NB4 (cell line): ENCODE measurements around the gene DCD.

ENCODE experiments used
- DNase-seq: peaks from one replicate; pipeline ENCODE4 v3.0.0; 2010; ENCODE audit warnings: low read depth
- H3K4me3 ChIP-seq: one replicate; pipeline ENCODE4 v1.5.1; 2011; ENCODE audit warnings: mild to moderate bottlenecking, low read depth, low read length, moderate library complexity
- CTCF ChIP-seq: IDR thresholded peaks from one replicate; pipeline ENCODE4 v1.5.1; 2012; ENCODE audit warnings: low read depth, low read length
- MAX ChIP-seq: IDR thresholded peaks from 2 replicates; pipeline ENCODE4 v1.6.1; 2011; ENCODE audit warnings: low read depth, low read length
- MYC ChIP-seq: IDR thresholded peaks from 2 replicates; pipeline ENCODE4 v1.6.1; 2011; ENCODE audit warnings: low read depth, low read length
- POLR2A ChIP-seq: IDR thresholded peaks from 2 replicates; pipeline ENCODE4 v1.6.1; 2011; ENCODE audit warnings: mild to moderate bottlenecking; ENCODE audit not compliant: insufficient read length; ENCODE audit errors: extremely low read depth

The DCD gene

GRCh38 chr12:54622463-54623183 is 25.5 kb downstream of the DCD start:
- DNase-seq = peak; percentile 24

GRCh38 chr12:54616933-54617680 is 31.1 kb downstream of the DCD start:
- DNase-seq = peak; percentile 58
- TF ChIP-seq MYC = no peak
- TF ChIP-seq MAX = no peak
- no peak for TF ChIP-seq POLR2A
- no peak for TF ChIP-seq CTCF
- H3K4me3 ChIP-seq = no peak overlapping the region

More at GRCh38 chr12:54622463-54623183, 25.5 kb downstream of the DCD start:
- H3K4me3 ChIP-seq = no peak overlapping the region
- no peak for TF ChIP-seq MYC
- no peak for TF ChIP-seq POLR2A
- peak; percentile 10 for TF ChIP-seq CTCF

- TF ChIP-seq MYC = no peak
- TF ChIP-seq MAX = no peak
- TF ChIP-seq POLR2A = no peak
- no peak for TF ChIP-seq CTCF
- no peak for DNase-seq
- no peak overlapping the region for H3K4me3 ChIP-seq
Observed at GRCh38 chr12:54612225-54612750, 35.9 kb downstream of the DCD start.

GRCh38 chr12:54611715-54612149 is 36.4 kb downstream of the DCD start:
- no peak for DNase-seq
- H3K4me3 ChIP-seq = no peak overlapping the region
- TF ChIP-seq MAX (no peak), POLR2A (no peak), MYC (no peak), CTCF (no peak)

GRCh38 chr12:54608769-54609168 is 39.4 kb downstream of the DCD start:
- TF ChIP-seq MYC = no peak
- no peak overlapping the region for H3K4me3 ChIP-seq
- DNase-seq = no peak

- no peak overlapping the region for H3K4me3 ChIP-seq
- DNase-seq = no peak
- TF ChIP-seq MAX = no peak
- no peak for TF ChIP-seq CTCF
- TF ChIP-seq MYC = no peak
- no peak for TF ChIP-seq POLR2A
Observed at GRCh38 chr12:54608156-54608555, 40.0 kb downstream of the DCD start.
